Panc1 (cell line): Measurements from ENCODE around the gene FAM43B. TPM values are rescaled to one million over a fixed set of nuclear protein-coding genes. Genes with fewer than 3 reads are reported as not detected.

Source experiments
- ATAC-seq: fragments of 200-7000 bp; cut with Tn5 transposase; 2 replicates; pipeline ENCODE4 v1.9.1; 2020; ENCODE audit warnings: mild to moderate bottlenecking, moderate library complexity
- BruUV-seq: library from RNA; stranded (reverse); fragments of 400-500 nt; replicated peaks from 2 replicates; lab custom pipeline; 2021; lab: Mats Ljungman, UMichigan
- CTCF ChIA-PET: fragments of 300-600 bp; sonication (Branson Sonifier 250); formaldehyde crosslinking; loops from one replicate; lab custom pipeline; 2022; ENCODE audit warnings: antibody characterized with exemption; lab: Charles Lee
- POLR2A ChIA-PET: fragments of 300-600 bp; sonication (Branson Sonifier 250); formaldehyde crosslinking; loops from one replicate; lab custom pipeline; 2022; ENCODE audit warnings: antibody characterized with exemption; lab: Charles Lee
- DNase-seq: peaks from one replicate; pipeline ENCODE4 v3.0.0-alpha.2; 2010; ENCODE audit warnings: low read depth, low spot score
- H3K27ac ChIP-seq: 2 replicates; pipeline ENCODE4 v1.5.1; 2011; ENCODE audit warnings: mild to moderate bottlenecking, low read length, inconsistent platforms
- H3K27me3 ChIP-seq: fragments of 200-500 bp; sonication (Bioruptor generic); 2 replicates; pipeline ENCODE4 v1.6.0; 2014; ENCODE audit warnings: low read length, inconsistent platforms; ENCODE audit not compliant: control insufficient read depth, insufficient read depth
- H3K36me3 ChIP-seq: fragments of 200-500 bp; sonication (Bioruptor generic); 2 replicates; pipeline ENCODE4 v1.5.1; 2014; ENCODE audit warnings: inconsistent platforms, mild to moderate bottlenecking, low read length, moderate library complexity; ENCODE audit not compliant: control insufficient read depth, insufficient read depth
- H3K4me1 ChIP-seq: 2 replicates; pipeline ENCODE4 v1.5.1; 2011; ENCODE audit warnings: inconsistent platforms, mild to moderate bottlenecking, low read length, moderate library complexity; ENCODE audit not compliant: control insufficient read depth, insufficient read depth
- H3K4me3 ChIP-seq, 2 experiments: 2 replicates each; pipeline ENCODE4 v1.5.1; 2011 to 2012; ENCODE audit warnings: low read depth in 2 of 2, low read length in 2 of 2, mild to moderate bottlenecking in 2 of 2, inconsistent platforms in 1 of 2, moderate library complexity in 1 of 2
- H3K9me3 ChIP-seq: fragments of 200-500 bp; sonication (Bioruptor generic); 2 replicates; pipeline ENCODE4 v1.5.1; 2014; ENCODE audit warnings: low read depth, mild to moderate bottlenecking, inconsistent platforms, low read length, moderate library complexity; ENCODE audit not compliant: control insufficient read depth, insufficient read depth
- CTCF ChIP-seq: fragments of 450-650 bp; IDR thresholded peaks from 2 replicates; pipeline ENCODE4 v1.5.1; 2017; ENCODE audit warnings: mild to moderate bottlenecking
- POLR2AphosphoS5 ChIP-seq: IDR thresholded peaks from 2 replicates; pipeline ENCODE4 v1.6.1; 2012; ENCODE audit warnings: mild to moderate bottlenecking, low read depth, low read length, moderate library complexity
- SIN3A ChIP-seq: IDR thresholded peaks from 2 replicates; pipeline ENCODE4 v1.6.1; 2012; ENCODE audit warnings: low read depth, mild to moderate bottlenecking, low read length, moderate library complexity, borderline replicate concordance; ENCODE audit not compliant: insufficient read depth
- TCF7L2 ChIP-seq: IDR thresholded peaks from 2 replicates; pipeline ENCODE4 v1.6.1; 2011; ENCODE audit warnings: mild to moderate bottlenecking, low read depth, low read length, inconsistent platforms
- in situ Hi-C: cut with HindIII; loops from 2 replicates; pipeline ENCODE4 v1.10.0; 2016; ENCODE audit warnings: low sequenced_read_pairs, low pct_unique_long_range_greater_than_20kb
- intact Hi-C: fragments of 100-400 bp; cut with micrococcal nuclease; formaldehyde crosslinking; loops from one replicate; pipeline ENCODE4 v1.10.0; 2022; ENCODE audit not compliant: unreplicated experiment
- total RNA-seq: library from RNA; stranded (reverse); gene quantifications from one replicate; pipeline ENCODE4 v1.2.1, GENCODE V29; 2021; ENCODE audit not compliant: unreplicated experiment
- TF ChIP-seq, protein P1 (sequence below), 2 experiments: IDR thresholded peaks; 2 replicates each; pipeline ENCODE4 v1.6.1; 2011 to 2012; ENCODE audit warnings: low read depth in 2 of 2, control low read depth in 1 of 2, low read length in 1 of 2, mild to moderate bottlenecking in 1 of 2, moderate library complexity in 1 of 2; ENCODE audit not compliant: insufficient read depth in 1 of 2

The FAM43B gene
- total RNA-seq, 1 experiment from 2014 or later, result 3.0 TPM

GRCh38 chr1:20560966-20561365, 8.6 kb downstream of the FAM43B start:
- DNase-seq (no peak), ATAC-seq (no peak)
- H3K27ac ChIP-seq, result no peak overlapping the region
- no peaks in the 10 kb centered on the region for H3K4me1 ChIP-seq
- CTCF ChIA-PET, result no interaction called here
- in situ Hi-C loops, result no loop called here
- H3K9me3 ChIP-seq, result no peaks in the 10 kb centered on the region
- peaks cover 3% of the 10 kb centered on the region; the same call in 1 of the 2 replicates for H3K27me3 ChIP-seq
- no peak overlapping the region for H3K4me3 ChIP-seq
- POLR2A ChIA-PET, result no interaction called here
- no TSS peak for BruUV-seq
- intact Hi-C loops, result no loop called here
- no peak for TF ChIP-seq CTCF
- TF ChIP-seq, protein P1, sequence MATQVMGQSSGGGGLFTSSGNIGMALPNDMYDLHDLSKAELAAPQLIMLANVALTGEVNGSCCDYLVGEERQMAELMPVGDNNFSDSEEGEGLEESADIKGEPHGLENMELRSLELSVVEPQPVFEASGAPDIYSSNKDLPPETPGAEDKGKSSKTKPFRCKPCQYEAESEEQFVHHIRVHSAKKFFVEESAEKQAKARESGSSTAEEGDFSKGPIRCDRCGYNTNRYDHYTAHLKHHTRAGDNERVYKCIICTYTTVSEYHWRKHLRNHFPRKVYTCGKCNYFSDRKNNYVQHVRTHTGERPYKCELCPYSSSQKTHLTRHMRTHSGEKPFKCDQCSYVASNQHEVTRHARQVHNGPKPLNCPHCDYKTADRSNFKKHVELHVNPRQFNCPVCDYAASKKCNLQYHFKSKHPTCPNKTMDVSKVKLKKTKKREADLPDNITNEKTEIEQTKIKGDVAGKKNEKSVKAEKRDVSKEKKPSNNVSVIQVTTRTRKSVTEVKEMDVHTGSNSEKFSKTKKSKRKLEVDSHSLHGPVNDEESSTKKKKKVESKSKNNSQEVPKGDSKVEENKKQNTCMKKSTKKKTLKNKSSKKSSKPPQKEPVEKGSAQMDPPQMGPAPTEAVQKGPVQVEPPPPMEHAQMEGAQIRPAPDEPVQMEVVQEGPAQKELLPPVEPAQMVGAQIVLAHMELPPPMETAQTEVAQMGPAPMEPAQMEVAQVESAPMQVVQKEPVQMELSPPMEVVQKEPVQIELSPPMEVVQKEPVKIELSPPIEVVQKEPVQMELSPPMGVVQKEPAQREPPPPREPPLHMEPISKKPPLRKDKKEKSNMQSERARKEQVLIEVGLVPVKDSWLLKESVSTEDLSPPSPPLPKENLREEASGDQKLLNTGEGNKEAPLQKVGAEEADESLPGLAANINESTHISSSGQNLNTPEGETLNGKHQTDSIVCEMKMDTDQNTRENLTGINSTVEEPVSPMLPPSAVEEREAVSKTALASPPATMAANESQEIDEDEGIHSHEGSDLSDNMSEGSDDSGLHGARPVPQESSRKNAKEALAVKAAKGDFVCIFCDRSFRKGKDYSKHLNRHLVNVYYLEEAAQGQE (IDR thresholded peaks at IDR 0.05; ENCODE audit: insufficient read depth in 1 of 2, low read depth in 2 of 2, low read length in 1 of 2), result no peak
- no peak for TF ChIP-seq SIN3A
- no peak for TF ChIP-seq TCF7L2
- TF ChIP-seq POLR2AphosphoS5, result no peak
- no peaks in the 10 kb centered on the region for H3K36me3 ChIP-seq

- TF ChIP-seq TCF7L2 (no peak), POLR2AphosphoS5 (no peak), CTCF (no peak), SIN3A (no peak)
- TF ChIP-seq, protein P1 (IDR thresholded peaks at IDR 0.05; ENCODE audit: insufficient read depth in 1 of 2, low read depth in 2 of 2, low read length in 1 of 2), result no peak
- Histone ChIP-seq H3K4me3 (no peak overlapping the region), H3K27ac (no peak overlapping the region), H3K36me3 (no peaks in the 10 kb centered on the region), H3K9me3 (no peaks in the 10 kb centered on the region), H3K4me1 (no peaks in the 10 kb centered on the region), H3K27me3 (peaks cover 2% of the 10 kb centered on the region; the same call in 1 of the 2 replicates)
- intact Hi-C loops, result no loop called here
- DNase-seq (no peak), ATAC-seq (no peak)
- in situ Hi-C loops, result no loop called here
- BruUV-seq, result no TSS peak
- CTCF ChIA-PET, result no interaction called here
- POLR2A ChIA-PET, result interaction anchor here (0.6 kb wide), 1 partner anchor 95 kb away, joined by 8 read pairs; no protein-coding TSS in a partner anchor
Measured at GRCh38 chr1:20565234-20565633, 12.9 kb downstream of the FAM43B start.
